ENCODE data around the gene LIN7B.

LIN7B gene

DNA sequence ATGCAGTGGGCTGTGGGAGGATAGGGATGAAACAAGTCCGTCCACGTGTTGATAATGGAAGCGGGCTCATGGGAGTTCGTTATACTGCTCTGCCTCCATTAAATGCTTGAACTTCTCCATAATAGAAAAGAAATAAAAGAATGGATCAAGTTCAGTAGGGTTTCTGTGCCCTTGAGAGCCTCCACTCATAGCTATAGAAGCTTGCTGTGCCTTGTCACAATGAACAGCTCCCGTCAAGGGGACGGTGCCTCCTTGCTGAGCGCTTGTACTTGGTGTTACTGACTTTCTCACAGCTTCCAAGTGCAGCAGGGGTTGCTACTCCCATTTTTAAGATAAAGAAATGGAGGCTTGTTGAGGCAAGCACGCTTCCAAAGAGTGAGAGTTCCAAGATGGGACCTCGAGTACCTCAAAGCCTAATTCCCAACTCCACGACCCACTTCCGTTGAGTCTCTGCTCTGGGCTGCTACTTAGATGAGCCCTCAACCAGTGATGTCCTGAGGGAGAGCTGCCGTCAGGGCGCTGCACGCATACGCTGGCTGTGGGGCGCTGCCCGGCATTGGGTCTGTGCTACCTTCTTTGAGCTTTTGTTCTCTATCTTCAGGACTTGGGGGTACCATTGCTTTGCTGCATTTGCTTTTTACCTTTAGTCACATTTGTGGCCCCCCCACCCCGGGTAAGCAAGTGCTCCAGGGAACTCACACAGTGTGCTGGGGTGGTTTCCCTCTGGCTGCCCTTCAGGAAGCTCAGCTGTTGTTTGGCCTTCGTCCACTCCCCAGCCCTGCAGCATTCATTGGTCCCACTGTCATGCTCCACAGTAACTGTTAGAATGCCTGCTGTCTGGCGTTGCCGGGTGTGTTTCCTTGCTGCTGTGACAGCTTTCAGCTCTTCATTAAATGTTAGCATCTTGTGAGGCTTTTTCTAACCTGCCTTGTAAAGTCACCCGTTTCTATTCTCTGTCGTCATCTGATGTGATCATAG is 19.4 kb upstream of the LIN7B start:
- no peak for DNase-seq (ENCODE audit: low read depth)

DNA sequence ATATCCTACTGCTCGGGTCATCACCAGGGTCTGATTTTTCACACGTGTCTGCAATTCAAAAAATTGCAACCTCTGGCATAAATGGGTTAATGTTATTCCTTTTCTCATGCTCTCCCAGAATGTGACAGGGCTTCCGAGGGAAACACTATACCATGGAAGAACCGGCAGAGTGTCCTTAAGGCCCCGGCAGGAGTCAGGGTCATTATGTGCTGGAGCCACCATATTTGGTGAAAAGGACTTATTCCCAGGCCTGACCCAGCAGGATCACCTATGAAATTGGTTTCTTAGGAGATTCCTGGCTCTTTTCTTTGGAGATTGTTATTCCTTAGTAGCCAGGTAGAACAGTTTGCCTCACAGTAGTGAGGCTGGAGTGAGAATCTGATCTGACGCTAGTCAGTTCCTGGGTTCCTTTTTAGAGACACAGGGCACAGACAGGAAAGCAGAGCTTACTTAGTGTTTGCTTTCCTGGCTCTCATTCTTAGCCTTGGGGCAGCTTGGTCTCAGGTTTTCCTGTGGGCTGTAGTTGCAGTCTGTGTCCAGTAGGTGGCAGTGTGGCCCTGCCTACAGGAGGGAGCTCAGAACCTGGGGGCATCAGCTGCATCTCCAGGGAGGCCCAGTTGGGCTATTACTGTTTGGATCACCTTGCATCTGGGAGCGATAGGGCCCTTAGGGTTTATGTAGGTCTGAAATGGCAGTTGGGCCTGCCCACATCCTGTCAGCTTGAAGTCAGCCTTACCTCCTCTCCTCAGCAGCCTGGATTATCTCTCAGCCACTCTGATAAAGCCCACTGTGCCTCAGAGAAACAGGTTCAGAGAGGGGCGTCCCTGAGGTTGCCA is 16.5 kb upstream of the LIN7B start:
- DNase-seq (ENCODE audit: low read depth), result peak; percentile 47

DNA sequence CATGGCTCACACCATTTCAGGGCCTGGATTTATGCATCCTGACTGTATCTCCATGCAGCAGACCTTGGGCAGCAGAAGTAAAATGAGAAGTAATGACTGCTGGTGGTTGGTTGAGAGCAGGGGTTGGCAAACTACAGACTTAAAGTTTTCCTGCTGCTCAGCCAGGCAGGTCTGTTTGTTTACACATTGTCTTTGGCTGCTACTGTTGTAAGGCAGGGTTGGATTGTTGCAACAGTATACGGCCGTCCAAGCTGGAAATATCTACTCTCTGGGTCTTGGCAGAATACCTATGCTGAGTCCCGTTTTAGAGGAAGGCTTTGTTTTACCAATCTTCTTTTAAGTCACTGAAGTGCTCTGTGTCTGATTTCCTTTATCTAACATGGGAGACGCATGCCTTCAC is 15.4 kb upstream of the LIN7B start:
- DNase-seq (ENCODE audit: low read depth), result no peak

GRCh38 chr19:49101160-49101559 is 13.0 kb upstream of the LIN7B start:
- DNase-seq (ENCODE audit: low read depth), result no peak

GRCh38 chr19:49102303-49102702 is 11.9 kb upstream of the LIN7B start:
- DNase-seq (ENCODE audit: low read depth), result no peak

DNA sequence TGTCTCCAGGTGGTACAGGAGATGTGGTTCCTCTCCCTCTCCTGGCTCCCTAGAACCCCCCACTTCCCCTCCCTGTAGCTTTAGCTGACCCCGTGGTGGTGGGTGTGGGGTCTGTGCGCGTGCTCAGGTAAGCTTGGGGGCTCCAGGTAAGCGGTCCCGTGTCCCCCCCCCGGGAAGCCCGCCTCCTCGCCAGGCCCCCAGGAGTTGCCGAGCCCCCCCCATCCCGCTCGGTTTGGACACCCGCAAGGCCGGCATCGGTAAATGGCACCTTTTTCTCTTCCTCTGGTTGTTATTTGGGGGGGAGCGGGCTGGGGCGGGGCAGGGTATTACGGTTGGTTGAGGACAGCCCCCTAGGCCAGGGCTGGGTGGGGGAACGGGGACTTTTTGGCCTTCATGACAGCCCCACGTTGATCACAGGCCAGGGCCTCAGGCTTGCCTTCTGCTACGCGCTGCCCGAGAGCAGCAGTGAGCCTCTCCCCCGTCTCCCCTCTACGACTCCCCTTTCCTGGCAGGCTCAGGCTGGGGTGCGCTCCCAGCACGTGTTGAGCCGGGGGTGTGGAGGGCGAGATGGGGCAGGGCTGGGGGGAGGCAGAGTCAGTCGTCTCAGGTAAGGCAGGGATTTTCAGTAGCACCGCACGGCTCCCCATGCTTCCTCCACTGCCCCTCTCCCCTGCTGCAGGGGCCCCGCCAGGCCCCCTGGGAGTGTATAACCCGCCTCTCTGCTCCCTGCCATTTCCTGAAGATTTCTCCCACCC is 10.7 kb upstream of the LIN7B start:
- no peak for DNase-seq (ENCODE audit: low read depth)

DNA sequence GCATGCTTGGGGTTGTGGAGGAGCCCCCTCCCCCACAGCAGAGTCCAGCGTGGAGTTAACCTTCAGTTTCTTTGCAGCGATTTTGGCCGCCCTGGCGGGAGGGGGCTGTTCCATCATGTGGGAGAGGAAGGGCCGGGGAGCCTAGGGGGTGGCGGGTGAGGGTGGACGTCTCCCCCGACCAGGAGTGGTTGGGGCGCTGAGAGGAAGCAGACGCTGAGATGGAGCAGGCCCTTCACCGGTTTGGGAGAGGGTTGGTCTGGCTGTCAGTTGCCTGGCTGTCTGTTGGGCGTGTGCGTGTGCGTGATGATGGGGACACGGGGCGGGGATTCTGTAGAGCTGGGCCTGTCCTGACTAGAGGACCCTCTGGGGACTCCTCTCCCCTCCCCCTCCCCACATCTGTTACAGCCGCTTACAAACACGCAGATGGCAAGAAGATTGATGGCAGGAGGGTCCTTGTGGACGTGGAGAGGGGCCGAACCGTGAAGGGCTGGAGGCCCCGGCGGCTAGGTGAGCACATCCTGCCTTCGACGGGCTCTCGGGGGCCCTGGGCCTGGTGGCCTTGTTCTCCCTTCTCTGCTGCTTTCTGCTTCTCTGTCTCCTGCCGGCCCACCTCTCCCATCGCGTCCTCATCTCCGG is 9.8 kb upstream of the LIN7B start:
- no peak for DNase-seq (ENCODE audit: low read depth)

DNA sequence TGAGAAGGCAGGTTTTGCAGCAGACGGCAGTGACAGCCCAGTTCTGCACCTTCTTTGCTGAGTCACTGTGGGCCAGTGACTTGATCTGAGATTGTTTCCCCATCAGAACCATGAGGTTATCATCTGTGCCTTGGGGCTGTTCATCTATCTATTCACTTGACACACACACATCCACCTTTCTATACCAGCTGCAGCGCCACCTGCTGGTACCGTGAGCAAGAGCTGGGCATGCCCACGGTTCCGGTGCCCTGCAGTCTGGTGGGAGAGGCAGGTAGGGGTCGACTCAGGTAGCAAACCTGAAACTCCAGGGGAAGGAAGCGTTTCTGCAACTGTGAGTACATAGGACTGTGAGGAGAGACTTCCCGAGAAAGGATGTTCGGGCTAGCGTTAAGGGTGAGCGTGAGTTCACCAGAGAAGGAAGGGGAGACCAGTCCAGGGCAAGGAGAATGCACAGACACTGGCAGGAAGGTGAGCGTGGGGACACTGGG is 7.5 kb upstream of the LIN7B start:
- DNase-seq (ENCODE audit: low read depth), result no peak

- no peak for DNase-seq (ENCODE audit: low read depth)
Observed at GRCh38 chr19:49107625-49108459, 6.3 kb upstream of the LIN7B start.

DNA sequence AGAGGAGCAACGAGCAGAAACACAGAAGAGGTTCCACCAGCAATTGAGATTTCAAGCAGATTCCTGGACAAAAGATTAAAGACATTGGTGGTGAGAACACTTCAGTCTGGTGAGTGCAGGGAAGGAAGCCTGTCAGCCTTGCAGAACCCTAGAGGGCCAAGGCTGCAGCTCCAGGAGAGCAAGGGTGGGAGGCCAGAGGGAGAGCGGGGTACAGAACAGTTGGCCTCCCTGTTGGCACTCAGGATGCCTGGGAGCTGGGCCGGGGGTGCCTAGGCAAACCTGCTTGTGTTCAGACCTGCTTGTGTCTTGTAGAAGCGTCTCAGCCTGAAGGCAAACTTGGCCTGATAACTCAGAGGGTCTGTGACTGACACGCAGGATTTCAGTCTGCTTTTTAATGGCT is 5.1 kb upstream of the LIN7B start:
- no peak for DNase-seq (ENCODE audit: low read depth)

DNA sequence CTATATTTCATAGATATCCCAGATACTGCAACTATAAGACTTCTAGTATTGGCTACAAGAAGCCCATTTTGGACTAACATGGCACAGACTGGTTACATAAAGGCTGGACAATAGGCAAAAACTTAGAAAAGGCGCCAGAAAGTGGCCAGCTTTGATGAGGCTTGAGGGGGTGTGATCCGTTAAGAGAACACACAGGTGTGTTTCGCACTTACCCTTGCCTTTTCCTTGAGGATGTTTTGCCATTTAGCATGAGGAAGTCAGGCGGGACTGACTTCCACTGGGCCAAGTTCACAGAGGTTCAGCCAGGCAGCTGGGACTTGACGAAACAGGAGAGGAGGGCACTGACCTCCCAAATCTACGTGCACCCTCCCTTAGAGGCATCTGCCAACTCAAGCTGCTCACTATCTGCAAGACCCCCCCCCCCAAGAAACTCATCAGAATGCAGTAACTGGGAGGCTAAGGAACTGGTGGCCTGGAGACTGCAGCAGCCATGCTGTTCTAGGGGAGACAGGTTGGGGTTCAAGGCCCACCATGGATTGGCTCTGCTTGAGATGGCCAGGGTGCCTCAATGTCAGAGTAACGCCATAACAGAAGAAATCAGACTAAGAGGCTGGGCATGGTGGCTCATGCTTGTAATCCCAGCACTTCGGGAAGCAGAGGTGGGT is 4.5 kb upstream of the LIN7B start:
- DNase-seq (ENCODE audit: low read depth), result no peak

DNA sequence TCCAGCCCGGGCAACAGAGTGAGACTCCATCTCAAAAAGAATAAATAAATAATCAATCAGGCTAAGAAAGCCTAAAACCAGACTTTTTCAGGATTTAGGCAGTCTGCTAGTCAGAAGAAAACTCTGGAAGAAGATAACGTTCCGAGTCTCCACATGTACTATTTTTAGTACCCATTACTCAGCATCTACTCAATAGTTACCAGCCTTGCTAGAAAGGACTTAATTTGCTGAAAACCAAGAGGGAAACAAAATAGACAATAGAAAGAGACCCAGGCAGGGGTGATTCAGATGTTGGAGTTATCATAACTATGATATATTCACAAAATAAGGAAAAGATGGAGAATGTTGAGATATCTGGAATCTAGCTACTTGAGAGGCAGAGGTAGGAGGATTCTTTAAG is 3.6 kb upstream of the LIN7B start:
- peak; percentile 44 for DNase-seq (ENCODE audit: low read depth)

DNA sequence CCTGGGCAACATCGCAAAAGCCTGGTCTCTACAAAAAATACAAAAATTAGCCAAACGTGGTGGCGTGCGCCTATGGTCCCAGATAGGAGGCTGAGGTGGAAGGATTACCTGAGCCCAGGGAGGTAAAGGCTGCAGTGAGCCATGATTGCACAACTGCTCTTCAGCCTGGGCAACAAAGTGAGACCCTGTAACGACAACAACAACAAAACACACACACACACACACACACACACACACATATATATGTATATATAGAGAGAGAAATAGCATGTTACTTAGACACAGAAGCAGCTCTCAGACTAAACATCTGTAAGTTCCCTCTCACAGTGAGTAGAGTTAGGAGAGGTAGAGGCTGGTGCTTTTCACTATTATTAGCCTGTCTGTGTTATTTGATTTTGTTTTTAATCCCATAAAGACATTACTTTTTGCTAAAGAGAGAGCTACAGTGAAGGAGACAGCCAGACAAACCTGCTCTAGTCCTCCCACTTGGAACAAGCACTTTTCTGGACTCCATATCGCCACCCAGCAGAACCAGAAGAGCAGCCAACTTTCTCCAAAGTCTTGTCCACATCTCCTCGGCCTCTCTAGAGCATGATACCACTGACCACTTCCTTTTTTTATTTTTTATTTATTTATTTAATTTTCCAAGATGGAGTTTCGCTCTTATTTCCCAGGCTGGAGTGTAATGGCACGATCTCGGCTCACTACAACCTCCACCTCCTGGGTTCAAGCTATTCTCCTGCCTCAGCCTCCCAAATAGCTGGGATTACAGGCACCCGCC is 2.8 kb upstream of the LIN7B start:
- DNase-seq (ENCODE audit: low read depth), result no peak

GRCh38 chr19:49114630-49115363 is 627 bp downstream of the LIN7B start:
- peak; percentile 49 for DNase-seq (ENCODE audit: low read depth)

- no peak for DNase-seq (ENCODE audit: low read depth)
Observed at GRCh38 chr19:49116544-49116943, 2.4 kb downstream of the LIN7B start.

DNA sequence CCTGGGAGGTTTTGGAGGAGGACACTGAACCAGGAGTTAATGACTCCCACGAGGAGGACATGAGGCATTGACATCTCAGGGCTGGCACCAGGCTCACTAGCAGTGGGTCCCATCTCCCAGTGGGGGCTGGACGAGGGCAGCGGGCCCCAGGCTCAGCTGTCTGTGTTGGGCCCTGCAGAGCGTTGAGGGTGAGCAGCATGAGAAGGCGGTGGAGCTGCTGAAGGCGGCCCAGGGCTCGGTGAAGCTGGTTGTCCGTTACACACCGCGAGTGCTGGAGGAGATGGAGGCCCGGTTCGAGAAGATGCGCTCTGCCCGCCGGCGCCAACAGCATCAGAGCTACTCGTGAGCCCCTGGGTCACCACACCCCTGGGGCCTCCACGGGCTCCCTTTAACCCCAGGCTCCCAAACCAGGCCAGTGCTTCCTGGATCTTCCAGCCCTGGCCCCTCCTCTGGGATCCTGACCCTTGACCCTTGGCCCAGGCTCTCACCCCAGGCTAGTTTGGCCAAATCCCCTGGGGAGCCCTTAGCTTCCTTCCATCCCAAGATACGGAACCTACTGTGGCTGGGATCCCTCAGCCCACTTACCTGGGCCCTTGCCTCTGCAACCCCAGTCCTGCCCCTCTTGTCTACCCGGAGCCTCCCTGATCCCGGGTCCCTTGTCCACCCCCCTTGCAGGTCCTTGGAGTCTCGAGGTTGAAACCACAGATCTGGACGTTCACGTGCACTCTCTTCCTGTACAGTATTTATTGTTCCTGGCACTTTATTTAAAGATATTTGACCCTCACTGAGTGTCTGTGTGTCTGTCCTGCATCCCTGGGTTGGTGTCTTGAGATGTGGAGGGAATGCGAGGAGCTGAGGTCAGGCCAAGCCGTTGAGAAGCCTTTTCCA is 3.8 kb downstream of the LIN7B start:
- DNase-seq (ENCODE audit: low read depth), result no peak

DNA sequence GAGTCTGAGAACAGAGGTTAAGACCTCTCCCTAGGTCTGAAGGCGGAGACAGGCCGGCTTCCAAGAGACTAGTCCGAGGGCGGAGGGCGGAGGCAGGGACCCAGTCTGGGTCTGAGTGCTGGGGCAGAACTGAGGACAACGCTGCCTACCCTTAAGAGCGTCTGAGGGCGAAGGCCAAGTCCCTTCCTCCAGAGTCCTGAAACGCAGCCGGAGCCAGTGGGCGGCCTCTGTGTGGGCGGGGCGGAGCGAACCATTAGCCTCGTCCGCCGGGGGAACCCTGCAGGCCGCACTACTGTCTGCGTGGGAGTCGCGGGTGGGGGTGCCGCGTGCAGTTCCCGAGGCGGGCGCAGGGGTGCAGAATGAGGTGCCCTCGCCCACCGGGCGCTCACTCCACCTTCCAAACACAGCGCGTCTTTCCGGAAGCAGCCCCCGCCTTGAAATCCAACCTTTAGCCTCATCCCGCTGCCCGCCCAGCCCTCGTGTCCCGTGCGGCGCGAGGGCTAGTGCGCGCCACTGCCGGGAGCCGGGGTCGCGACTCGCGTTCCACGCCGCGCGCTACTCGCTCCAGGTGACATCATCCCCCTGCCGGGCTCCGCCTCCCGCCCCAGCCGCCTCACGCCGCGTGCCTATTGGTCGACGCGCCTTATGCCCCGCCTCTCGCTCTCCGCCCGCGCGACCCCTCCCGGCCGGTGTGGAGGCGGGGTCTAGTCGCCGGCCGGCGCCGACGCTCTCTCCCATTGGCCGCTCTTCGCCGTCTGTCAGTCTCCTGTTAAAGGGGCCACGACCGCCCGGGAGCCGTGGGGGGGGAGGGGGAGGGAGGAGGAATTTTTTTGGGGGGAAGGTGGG is 4.6 kb downstream of the LIN7B start, which contains the start of gene C19orf73:
C19orf73 (minus strand) TSS at position 579 of the 846 bp plus-strand sequence; CDS start at position 458, 121 bp downstream.
- peak; percentile 84 for DNase-seq (ENCODE audit: low read depth)

Data from stromal cell of bone marrow (primary cell).